ENCODE data around the gene MDFIC2. TPM values are rescaled to one million over a fixed set of nuclear protein-coding genes. Genes with fewer than 3 reads are reported as not detected.
"Not testable (repeated sequence)": the region's sequence is repeated elsewhere in the genome, so short reads cannot be mapped to it uniquely, and the experiment has no call there.

MDFIC2 gene
- total RNA-seq, 2 donors from 2014 or later = not detected

DNA sequence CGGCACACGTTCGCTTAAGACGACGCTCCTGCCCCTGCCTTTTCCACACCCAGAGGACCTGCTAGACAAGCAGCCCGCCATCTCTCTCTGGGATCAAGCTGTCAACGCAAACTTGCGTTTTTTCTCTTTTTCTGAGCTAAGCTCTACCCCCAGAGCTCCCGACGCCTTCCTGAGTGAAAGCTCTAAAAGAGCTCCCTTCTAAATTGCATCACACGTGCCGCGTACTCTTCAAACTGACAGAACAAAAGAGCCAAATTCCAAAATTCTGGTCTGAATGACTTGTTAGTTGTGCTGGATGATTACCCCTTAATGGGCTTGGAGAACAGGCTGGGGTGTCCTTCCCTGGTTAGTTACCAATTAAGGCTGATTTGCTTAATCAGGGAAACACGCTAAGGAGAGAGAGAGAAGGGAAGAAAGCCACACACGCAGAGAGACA lies 81.2 kb downstream of the MDFIC2 start:
- peaks cover 0 to 9% of the 10 kb centered on the region in 2 donors for H3K9me3 ChIP-seq
- no peaks in the 10 kb centered on the region for H3K36me3 ChIP-seq
- H3K4me1 ChIP-seq = no peaks in the 10 kb centered on the region
- H3K27ac ChIP-seq = no peak overlapping the region
- H3K4me3 ChIP-seq = no peak overlapping the region
- no peak for DNase-seq (ENCODE audit: low spot score)
- TF ChIP-seq, protein P1, sequence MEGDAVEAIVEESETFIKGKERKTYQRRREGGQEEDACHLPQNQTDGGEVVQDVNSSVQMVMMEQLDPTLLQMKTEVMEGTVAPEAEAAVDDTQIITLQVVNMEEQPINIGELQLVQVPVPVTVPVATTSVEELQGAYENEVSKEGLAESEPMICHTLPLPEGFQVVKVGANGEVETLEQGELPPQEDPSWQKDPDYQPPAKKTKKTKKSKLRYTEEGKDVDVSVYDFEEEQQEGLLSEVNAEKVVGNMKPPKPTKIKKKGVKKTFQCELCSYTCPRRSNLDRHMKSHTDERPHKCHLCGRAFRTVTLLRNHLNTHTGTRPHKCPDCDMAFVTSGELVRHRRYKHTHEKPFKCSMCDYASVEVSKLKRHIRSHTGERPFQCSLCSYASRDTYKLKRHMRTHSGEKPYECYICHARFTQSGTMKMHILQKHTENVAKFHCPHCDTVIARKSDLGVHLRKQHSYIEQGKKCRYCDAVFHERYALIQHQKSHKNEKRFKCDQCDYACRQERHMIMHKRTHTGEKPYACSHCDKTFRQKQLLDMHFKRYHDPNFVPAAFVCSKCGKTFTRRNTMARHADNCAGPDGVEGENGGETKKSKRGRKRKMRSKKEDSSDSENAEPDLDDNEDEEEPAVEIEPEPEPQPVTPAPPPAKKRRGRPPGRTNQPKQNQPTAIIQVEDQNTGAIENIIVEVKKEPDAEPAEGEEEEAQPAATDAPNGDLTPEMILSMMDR (IDR thresholded peaks at IDR 0.05) = no peak
- no peaks in the 10 kb centered on the region for H3K27me3 ChIP-seq

DNA sequence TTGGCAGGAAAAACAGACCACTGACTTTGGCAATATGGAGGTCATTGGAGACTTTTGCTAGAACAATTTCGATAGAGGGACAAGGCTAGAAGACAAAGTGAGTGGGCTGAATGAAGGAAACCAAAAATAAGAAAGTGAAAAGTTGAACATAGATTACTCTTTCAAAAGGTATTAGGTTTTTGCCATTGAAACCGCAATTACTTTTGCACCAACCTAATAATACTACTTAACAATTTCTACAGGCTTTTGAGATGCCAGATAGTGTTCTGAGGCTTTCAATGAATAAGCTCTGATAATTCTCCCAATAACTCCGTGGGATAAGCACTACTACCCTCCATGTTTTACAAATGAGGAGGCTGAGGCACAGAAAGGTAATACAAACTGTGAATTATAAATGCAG lies 85.0 kb downstream of the MDFIC2 start:
- no peaks in the 10 kb centered on the region for H3K27me3 ChIP-seq
- no peaks in the 10 kb centered on the region for H3K36me3 ChIP-seq
- H3K4me3 ChIP-seq = no peak overlapping the region
- no peaks in the 10 kb centered on the region for H3K4me1 ChIP-seq
- H3K27ac ChIP-seq = no peak overlapping the region
- H3K9me3 ChIP-seq = peaks cover 0 to 9% of the 10 kb centered on the region in 2 donors
- TF ChIP-seq, protein P1 (IDR thresholded peaks at IDR 0.05) = no peak
- DNase-seq (ENCODE audit: low spot score) = no peak

DNA sequence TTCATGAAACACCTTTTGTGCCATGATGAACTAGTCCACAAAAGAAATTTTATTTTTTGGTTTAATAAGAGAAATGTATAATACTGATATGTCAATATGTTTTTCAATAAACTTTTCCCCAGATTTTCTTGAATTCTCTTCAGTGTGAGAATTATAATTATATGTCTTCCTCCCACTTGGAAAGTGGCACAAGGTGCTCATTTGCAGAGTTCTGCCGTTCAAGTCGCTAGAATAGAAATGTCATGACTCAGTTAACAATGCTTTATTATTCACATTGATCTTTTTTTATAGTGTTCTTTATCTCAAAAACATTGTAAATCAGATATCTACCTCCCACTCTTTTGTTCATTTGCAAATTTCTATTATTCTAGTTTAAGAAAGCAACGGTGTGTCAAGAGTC lies 87.3 kb downstream of the MDFIC2 start:
- DNase-seq (ENCODE audit: low spot score) = no peak
- Histone ChIP-seq H3K27me3 (no peaks in the 10 kb centered on the region), H3K4me1 (no peaks in the 10 kb centered on the region), H3K27ac (no peak overlapping the region), H3K36me3 (no peaks in the 10 kb centered on the region), H3K4me3 (no peak overlapping the region), H3K9me3 (peaks cover 0 to 9% of the 10 kb centered on the region in 2 donors)
- TF ChIP-seq, protein P1 (IDR thresholded peaks at IDR 0.05) = no peak

DNA sequence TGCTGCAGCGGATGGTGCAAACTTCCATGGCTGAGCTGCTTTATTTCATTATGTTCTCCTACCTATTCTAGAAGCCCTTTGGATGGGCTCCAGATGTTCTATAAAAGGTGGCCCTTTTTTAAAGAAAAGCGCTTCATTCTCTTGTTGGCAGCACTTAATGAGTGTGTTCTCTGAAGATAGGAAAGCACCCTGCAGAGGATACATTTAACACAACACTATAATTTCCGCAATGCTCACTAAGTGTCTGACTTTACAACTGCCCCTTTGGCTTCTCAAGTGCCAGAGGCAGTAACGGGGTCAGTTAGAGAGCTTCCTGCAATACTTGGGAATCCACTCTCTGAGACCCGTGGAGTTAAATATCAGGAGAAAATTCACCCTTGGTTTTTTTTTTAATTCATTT lies 88.1 kb downstream of the MDFIC2 start:
- Histone ChIP-seq H3K27me3 (no peaks in the 10 kb centered on the region), H3K36me3 (no peaks in the 10 kb centered on the region), H3K9me3 (peaks cover 0 to under 1% of the 10 kb centered on the region in 2 donors), H3K4me3 (no peak overlapping the region), H3K27ac (no peak overlapping the region), H3K4me1 (no peaks in the 10 kb centered on the region)
- no peak for DNase-seq (ENCODE audit: low spot score)
- TF ChIP-seq, protein P1 (IDR thresholded peaks at IDR 0.05) = no peak

DNA sequence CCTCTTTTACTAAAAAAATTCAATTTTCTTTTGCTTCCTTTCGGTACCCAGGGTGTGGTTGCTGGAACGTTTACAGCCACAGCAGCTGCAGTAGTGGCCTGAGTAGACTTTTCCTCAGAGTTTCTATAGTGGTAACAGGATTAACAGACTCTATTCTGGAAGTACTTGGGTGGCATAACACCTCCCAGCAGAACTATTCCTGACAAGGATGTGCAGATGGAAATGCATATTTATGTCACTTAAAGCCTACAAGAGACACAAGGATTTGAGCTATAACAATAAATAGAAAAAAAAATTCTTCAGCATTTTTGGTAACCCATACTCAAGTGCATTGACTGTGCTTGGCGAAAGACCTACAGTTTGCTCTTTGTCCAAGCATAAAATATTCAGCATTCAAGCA lies 94.0 kb downstream of the MDFIC2 start:
- TF ChIP-seq, protein P1 (IDR thresholded peaks at IDR 0.05) = no peak
- no peak for DNase-seq (ENCODE audit: low spot score)
- no peak overlapping the region for H3K4me3 ChIP-seq
- no peak overlapping the region for H3K27ac ChIP-seq
- H3K36me3 ChIP-seq = no peaks in the 10 kb centered on the region
- no peaks in the 10 kb centered on the region for H3K9me3 ChIP-seq
- H3K4me1 ChIP-seq = no peaks in the 10 kb centered on the region
- H3K27me3 ChIP-seq = no peaks in the 10 kb centered on the region

DNA sequence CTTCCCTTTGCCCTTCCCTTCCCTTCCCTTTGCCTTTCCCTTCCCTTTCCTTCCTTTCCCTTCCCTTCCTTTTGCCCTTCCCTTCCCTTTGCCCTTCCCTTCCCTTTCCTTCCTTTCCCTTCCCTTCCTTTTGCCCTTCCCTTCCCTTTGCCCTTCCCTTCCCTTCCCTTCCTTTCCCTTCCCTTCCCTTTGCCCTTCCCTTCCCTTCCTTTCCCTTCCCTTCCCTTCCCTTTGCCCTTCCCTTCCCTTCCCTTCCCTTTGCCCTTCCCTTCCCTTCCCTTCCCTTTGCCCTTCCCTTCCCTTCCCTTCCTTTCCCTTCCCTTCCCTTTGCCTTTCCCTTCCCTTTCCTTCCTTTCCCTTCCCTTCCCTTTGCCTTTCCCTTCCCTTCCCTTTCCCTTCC lies 101.2 kb downstream of the MDFIC2 start:
- not testable (repeated sequence) for H3K27ac ChIP-seq; H3K4me1 ChIP-seq; H3K36me3 ChIP-seq; H3K27me3 ChIP-seq; DNase-seq (ENCODE audit: low spot score); H3K4me3 ChIP-seq; H3K9me3 ChIP-seq
